PC-3 (cell line): ENCODE results near the gene RIOX2. TPM values are rescaled to one million over a fixed set of nuclear protein-coding genes. Genes with fewer than 3 reads are reported as not detected.
"Not testable (repeated sequence)": the region's sequence is repeated elsewhere in the genome, so short reads cannot be mapped to it uniquely, and the experiment has no call there.

Experiments used
- ATAC-seq: fragments of 200-7000 bp; cut with Tn5 transposase; 2 replicates; pipeline ENCODE4 v1.9.1; 2020; ENCODE audit warnings: mild to moderate bottlenecking, moderate library complexity
- BruUV-seq: library from RNA; stranded (reverse); fragments of 400-500 nt; replicated peaks from 2 replicates; lab custom pipeline; 2021; lab: Mats Ljungman, UMichigan
- CTCF ChIA-PET: fragments of 300-600 bp; sonication (Branson Sonifier 250); formaldehyde crosslinking; loops from one replicate; lab custom pipeline; 2022; ENCODE audit warnings: antibody characterized with exemption; lab: Charles Lee
- POLR2A ChIA-PET: fragments of 300-600 bp; sonication (Branson Sonifier 250); formaldehyde crosslinking; loops from one replicate; lab custom pipeline; 2022; ENCODE audit warnings: antibody characterized with exemption; ENCODE audit not compliant: unreplicated experiment; lab: Charles Lee
- DNase-seq: peaks from one replicate; pipeline ENCODE4 v3.0.0-alpha.2; 2015
- H2AFZ ChIP-seq: fragments of 300-600 bp; sonication (generic); 2 replicates; pipeline ENCODE4 v1.6.0; 2016; ENCODE audit warnings: antibody characterized with exemption, low read length
- H3F3A ChIP-seq: fragments of 300-600 bp; sonication (generic); one replicate; pipeline ENCODE4 v1.6.0; 2017; ENCODE audit warnings: antibody characterized with exemption, low read length, control low read depth, mild to moderate bottlenecking; ENCODE audit not compliant: unreplicated experiment
- H3K27ac ChIP-seq: fragments of 300-600 bp; sonication (generic); 2 replicates; pipeline ENCODE4 v1.5.1; 2016; ENCODE audit warnings: mild to moderate bottlenecking, low read length
- H3K27me3 ChIP-seq: fragments of 300-600 bp; sonication (generic); 2 replicates; pipeline ENCODE4 v1.6.1; 2016; ENCODE audit warnings: low read length, mixed read lengths
- H3K36me3 ChIP-seq: fragments of 300-600 bp; sonication (generic); 2 replicates; pipeline ENCODE4 v1.6.1; 2016; ENCODE audit warnings: low read depth, mixed run types, low read length, mixed read lengths
- H3K4me1 ChIP-seq: fragments of 300-600 bp; sonication (generic); 2 replicates; pipeline ENCODE4 v1.5.1; 2016; ENCODE audit warnings: low read length; ENCODE audit not compliant: insufficient read depth
- H3K4me2 ChIP-seq: fragments of 300-600 bp; sonication (generic); 2 replicates; pipeline ENCODE4 v1.6.0; 2016; ENCODE audit warnings: low read length
- H3K4me3 ChIP-seq: fragments of 300-600 bp; sonication (generic); 2 replicates; pipeline ENCODE4 v1.5.1; 2016; ENCODE audit warnings: mild to moderate bottlenecking, low read length, mixed read lengths
- H3K79me2 ChIP-seq: fragments of 300-600 bp; sonication (generic); 2 replicates; pipeline ENCODE4 v1.6.1; 2017; ENCODE audit warnings: low read length, mixed read lengths
- H3K9ac ChIP-seq: fragments of 300-600 bp; sonication (generic); 2 replicates; pipeline ENCODE4 v1.6.0; 2016; ENCODE audit warnings: mild to moderate bottlenecking, low read length
- H3K9me2 ChIP-seq: fragments of 300-600 bp; sonication (generic); replicated peaks from 2 replicates; pipeline ENCODE4 v1.6.1; 2016; ENCODE audit warnings: mixed run types, low read length, mixed read lengths
- H3K9me3 ChIP-seq: fragments of 300-600 bp; sonication (generic); 2 replicates; pipeline ENCODE4 v1.6.1; 2016; ENCODE audit warnings: low read length, mixed read lengths
- H4K20me1 ChIP-seq: fragments of 300-600 bp; sonication (generic); 2 replicates; pipeline ENCODE4 v1.6.1; 2016; ENCODE audit warnings: low read length, mixed read lengths
- EZH2 ChIP-seq: fragments of 300-600 bp; sonication (generic); IDR thresholded peaks from one replicate; pipeline ENCODE4 v1.6.1; 2017; ENCODE audit warnings: antibody characterized with exemption, mild to moderate bottlenecking, low read length; ENCODE audit not compliant: unreplicated experiment
- EZH2phosphoT487 ChIP-seq: fragments of 300-600 bp; sonication (generic); IDR thresholded peaks from 2 replicates; pipeline ENCODE4 v1.6.1; 2018; ENCODE audit warnings: mild to moderate bottlenecking, antibody characterized with exemption, low read length, borderline replicate concordance
- intact Hi-C: fragments of 100-400 bp; cut with micrococcal nuclease; formaldehyde crosslinking; loops from 2 replicates; pipeline ENCODE4 v1.9.0; 2023
- total RNA-seq: library from RNA; depleted of rRNA; stranded (reverse); fragments of >200 nt; gene quantifications from 2 replicates; pipeline ENCODE4 v1.2.3, GENCODE V29; 2014
- TF ChIP-seq, protein P1 (sequence below): fragments of 300-600 bp; sonication (generic); conservative IDR thresholded peaks from 2 replicates; pipeline ENCODE4 v1.5.1; 2017; ENCODE audit warnings: antibody characterized with exemption, low read depth, mild to moderate bottlenecking, low read length

The RIOX2 gene
- total RNA-seq, 1 experiment from 2014 or later, result 46.4 TPM

DNA sequence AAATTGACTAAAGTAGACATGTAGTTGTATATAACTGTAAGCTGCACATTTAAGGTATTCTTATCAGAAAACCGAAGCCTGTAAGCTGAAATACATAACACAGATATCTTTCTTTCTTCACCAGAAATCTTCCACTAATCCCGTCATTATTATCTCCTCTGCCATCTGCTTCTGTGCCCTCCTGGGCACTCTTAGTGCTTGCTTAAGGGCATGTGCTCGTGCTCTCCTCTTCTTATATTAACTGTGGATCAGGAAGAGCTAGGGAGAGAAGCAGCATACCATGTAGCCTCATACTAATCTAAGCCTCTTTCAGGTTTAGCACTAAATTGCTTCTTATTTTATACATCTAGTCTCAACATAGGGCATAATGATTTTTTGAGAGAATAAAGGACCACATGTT is 60.8 kb downstream of the RIOX2 start:
- no peak overlapping the region for H3K4me3 ChIP-seq
- no peak overlapping the region for H3K4me2 ChIP-seq
- H3K9ac ChIP-seq, result no peak overlapping the region
- no peaks in the 10 kb centered on the region for H4K20me1 ChIP-seq
- intact Hi-C loops, result no loop called here
- 0 out of 2 replicates have a peak, but pooled peaks cover under 1% of the 10 kb centered on the region for H3K36me3 ChIP-seq
- ATAC-seq (no peak), DNase-seq (no peak)
- no peaks in the 10 kb centered on the region for H3K27me3 ChIP-seq
- H3K9me2 ChIP-seq, result no peaks in the 10 kb centered on the region
- POLR2A ChIA-PET, result no interaction called here
- peaks cover 13% of the 10 kb centered on the region for H3K4me1 ChIP-seq
- H3K79me2 ChIP-seq, result no peaks in the 10 kb centered on the region
- no peak overlapping the region for H2AFZ ChIP-seq
- no peak for TF ChIP-seq EZH2phosphoT487
- TF ChIP-seq, protein P1, sequence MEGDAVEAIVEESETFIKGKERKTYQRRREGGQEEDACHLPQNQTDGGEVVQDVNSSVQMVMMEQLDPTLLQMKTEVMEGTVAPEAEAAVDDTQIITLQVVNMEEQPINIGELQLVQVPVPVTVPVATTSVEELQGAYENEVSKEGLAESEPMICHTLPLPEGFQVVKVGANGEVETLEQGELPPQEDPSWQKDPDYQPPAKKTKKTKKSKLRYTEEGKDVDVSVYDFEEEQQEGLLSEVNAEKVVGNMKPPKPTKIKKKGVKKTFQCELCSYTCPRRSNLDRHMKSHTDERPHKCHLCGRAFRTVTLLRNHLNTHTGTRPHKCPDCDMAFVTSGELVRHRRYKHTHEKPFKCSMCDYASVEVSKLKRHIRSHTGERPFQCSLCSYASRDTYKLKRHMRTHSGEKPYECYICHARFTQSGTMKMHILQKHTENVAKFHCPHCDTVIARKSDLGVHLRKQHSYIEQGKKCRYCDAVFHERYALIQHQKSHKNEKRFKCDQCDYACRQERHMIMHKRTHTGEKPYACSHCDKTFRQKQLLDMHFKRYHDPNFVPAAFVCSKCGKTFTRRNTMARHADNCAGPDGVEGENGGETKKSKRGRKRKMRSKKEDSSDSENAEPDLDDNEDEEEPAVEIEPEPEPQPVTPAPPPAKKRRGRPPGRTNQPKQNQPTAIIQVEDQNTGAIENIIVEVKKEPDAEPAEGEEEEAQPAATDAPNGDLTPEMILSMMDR, result no peak
- no peak for TF ChIP-seq EZH2
- CTCF ChIA-PET, result no interaction called here
- H3K27ac ChIP-seq, result no peak overlapping the region
- no peaks in the 10 kb centered on the region for H3K9me3 ChIP-seq
- no peaks in the 10 kb centered on the region for H3F3A ChIP-seq
- no TSS peak for BruUV-seq

DNA sequence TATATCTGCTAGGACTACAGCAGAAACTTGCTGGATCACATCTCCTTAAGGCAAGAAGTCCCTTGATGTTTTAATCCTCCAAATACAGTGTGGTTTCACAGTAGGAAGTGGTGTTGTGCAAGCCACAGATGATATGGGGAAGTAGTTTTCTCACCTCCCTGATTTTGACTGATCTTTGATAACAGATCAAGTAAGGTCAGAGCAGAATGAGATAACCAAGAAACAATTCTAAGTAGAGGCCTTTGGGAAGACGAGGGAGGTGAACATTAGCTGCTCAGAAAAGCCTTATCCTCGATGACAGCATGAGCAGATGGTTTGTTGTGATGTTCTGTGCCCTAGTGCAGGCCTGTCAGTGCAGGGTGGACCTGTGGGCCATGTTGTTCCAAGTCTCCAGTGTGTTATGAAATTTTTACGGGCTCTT is 61.3 kb downstream of the RIOX2 start:
- ATAC-seq (no peak), DNase-seq (no peak)
- H3K36me3 ChIP-seq, result no peaks in the 10 kb centered on the region
- no peaks in the 10 kb centered on the region for H3K9me2 ChIP-seq
- H3K79me2 ChIP-seq, result no peaks in the 10 kb centered on the region
- H4K20me1 ChIP-seq, result no peaks in the 10 kb centered on the region
- H3K4me3 ChIP-seq, result no peak overlapping the region
- intact Hi-C loops, result no loop called here
- no peaks in the 10 kb centered on the region for H3K9me3 ChIP-seq
- CTCF ChIA-PET, result no interaction called here
- TF ChIP-seq, protein P1, result no peak
- TF ChIP-seq EZH2phosphoT487 (no peak), EZH2 (no peak)
- no peak overlapping the region for H3K4me2 ChIP-seq
- no peak overlapping the region for H3K9ac ChIP-seq
- H3K27ac ChIP-seq, result no peak overlapping the region
- no peaks in the 10 kb centered on the region for H3K27me3 ChIP-seq
- no peaks in the 10 kb centered on the region for H3F3A ChIP-seq
- H3K4me1 ChIP-seq, result peaks cover 13% of the 10 kb centered on the region
- BruUV-seq, result no TSS peak
- POLR2A ChIA-PET, result no interaction called here
- no peak overlapping the region for H2AFZ ChIP-seq

DNA sequence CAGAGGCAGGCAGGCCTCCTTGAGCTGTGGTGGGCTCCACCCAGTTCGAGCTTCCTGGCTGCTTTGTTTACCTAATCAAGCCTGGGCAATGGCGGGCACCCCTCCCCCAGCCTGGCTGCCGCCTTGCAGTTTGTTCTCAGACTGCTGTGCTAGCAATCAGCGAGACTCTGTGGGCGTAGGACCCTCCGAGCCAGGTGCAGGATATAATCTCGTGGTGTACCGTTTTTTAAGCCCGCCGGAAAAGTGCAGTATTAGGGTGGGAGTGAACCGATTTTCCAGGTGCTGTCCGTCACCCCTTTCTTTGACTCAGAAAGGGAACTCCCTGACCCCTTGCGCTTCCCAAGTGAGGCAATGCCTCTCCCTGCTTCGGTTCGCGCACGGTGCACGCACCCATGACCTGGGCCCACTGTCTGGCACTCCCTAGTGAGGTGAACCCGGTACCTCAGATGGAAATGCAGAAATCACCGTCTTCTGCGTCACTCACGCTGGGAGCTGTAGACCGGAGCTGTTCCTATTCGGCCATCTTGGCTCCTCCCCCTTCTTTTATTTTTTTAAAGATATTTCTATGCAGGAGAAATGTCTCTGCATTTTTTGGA is 61.9 kb downstream of the RIOX2 start:
- H3K9ac ChIP-seq, ATAC-seq, POLR2A ChIA-PET, H3K36me3 ChIP-seq, H3F3A ChIP-seq, intact Hi-C loops, H3K9me2 ChIP-seq, H4K20me1 ChIP-seq, H3K4me3 ChIP-seq, CTCF ChIA-PET, H3K9me3 ChIP-seq, H2AFZ ChIP-seq, H3K4me2 ChIP-seq, H3K27me3 ChIP-seq, DNase-seq, BruUV-seq, H3K27ac ChIP-seq, H3K79me2 ChIP-seq: not testable (repeated sequence)
- peaks cover 13% of the 10 kb centered on the region for H3K4me1 ChIP-seq

DNA sequence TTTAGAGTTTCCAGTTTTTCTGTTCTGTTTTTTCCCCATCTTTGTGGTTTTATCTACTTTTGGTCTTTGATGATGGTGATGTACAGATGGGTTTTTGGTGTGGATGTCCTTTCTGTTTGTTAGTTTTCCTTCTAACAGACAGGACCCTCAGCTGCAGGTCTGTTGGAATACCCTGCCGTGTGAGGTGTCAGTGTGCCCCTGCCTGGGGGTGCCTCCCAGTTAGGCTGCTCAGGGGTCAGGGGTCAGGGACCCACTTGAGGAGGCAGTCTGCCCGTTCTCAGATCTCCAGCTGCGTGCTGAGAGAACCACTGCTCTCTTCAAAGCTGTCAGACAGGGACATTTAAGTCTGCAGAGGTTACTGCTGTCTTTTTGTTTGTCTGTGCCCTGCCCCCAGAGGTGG is 62.4 kb downstream of the RIOX2 start:
- DNase-seq, H3K27me3 ChIP-seq, intact Hi-C loops, H3K27ac ChIP-seq, POLR2A ChIA-PET, H3F3A ChIP-seq, H3K4me2 ChIP-seq, H2AFZ ChIP-seq, CTCF ChIA-PET, H3K36me3 ChIP-seq, H4K20me1 ChIP-seq, H3K9ac ChIP-seq, H3K4me3 ChIP-seq, H3K9me2 ChIP-seq, BruUV-seq, H3K79me2 ChIP-seq, ATAC-seq, H3K9me3 ChIP-seq: not testable (repeated sequence)
- H3K4me1 ChIP-seq, result peaks cover 13% of the 10 kb centered on the region
